ENCODE measurements around the gene PACSIN2. TPM values are rescaled to one million over a fixed set of nuclear protein-coding genes. Genes with fewer than 3 reads are reported as not detected.

The PACSIN2 gene
- total and polyA plus RNA-seq, 2 of the 13 experiments (the other 11 are each of a cell fraction or from before 2014, with no cell fraction given) = 54.1 to 68.8 TPM

DNA sequence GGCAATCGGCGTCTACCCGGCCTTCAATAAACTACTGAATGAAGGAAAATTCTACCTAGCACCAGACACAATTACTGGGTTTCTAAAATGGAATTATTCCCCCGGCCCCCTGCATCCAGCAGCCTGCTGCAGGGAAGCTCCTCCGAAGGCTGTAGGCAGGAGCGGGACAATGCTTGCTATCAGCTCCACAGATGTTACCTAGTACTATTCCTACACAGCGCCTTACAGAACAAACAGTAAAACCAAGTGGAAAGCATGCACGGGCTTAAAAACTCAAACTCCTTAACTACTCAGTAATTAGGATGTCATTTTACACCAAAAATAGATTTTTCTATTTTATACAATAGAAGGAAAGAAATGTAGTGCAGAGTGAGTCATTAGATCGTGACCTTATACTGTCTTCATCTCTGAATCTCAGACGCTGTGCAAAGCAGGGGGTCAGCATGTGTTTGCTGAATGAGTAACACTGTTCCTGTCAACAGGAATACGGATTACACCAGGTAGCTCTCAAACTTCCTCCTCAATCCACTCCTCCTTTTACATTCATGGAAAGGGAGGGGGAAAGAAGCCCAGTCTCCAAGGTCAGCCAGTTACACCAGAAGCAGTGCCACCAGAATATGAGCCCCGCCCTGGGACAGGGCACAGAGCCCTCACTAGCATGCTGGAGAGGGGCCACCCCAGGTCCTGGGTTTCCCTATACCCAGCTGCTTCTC is 74.9 kb downstream of the PACSIN2 start (continued):
- no peak for TF ChIP-seq RFX3 (CRISPR knock-in tag; IDR thresholded peaks at IDR 0.05)
- TF ChIP-seq, protein P1, sequence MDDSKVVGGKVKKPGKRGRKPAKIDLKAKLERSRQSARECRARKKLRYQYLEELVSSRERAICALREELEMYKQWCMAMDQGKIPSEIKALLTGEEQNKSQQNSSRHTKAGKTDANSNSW (CRISPR knock-in tag; IDR thresholded peaks at IDR 0.05; ENCODE audit: borderline replicate concordance) = no peak
- TF ChIP-seq, protein P2, sequence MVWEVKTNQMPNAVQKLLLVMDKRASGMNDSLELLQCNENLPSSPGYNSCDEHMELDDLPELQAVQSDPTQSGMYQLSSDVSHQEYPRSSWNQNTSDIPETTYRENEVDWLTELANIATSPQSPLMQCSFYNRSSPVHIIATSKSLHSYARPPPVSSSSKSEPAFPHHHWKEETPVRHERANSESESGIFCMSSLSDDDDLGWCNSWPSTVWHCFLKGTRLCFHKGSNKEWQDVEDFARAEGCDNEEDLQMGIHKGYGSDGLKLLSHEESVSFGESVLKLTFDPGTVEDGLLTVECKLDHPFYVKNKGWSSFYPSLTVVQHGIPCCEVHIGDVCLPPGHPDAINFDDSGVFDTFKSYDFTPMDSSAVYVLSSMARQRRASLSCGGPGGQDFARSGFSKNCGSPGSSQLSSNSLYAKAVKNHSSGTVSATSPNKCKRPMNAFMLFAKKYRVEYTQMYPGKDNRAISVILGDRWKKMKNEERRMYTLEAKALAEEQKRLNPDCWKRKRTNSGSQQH (CRISPR knock-in tag; IDR thresholded peaks at IDR 0.05; ENCODE audit: low read depth) = no peak
- TF ChIP-seq JDP2 (CRISPR knock-in tag; IDR thresholded peaks at IDR 0.05; ENCODE audit: borderline replicate concordance) = no peak
- TF ChIP-seq, protein P3, sequence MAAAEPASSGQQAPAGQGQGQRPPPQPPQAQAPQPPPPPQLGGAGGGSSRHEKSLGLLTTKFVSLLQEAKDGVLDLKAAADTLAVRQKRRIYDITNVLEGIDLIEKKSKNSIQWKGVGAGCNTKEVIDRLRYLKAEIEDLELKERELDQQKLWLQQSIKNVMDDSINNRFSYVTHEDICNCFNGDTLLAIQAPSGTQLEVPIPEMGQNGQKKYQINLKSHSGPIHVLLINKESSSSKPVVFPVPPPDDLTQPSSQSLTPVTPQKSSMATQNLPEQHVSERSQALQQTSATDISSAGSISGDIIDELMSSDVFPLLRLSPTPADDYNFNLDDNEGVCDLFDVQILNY (CRISPR knock-in tag; conservative IDR thresholded peaks at IDR 0.05) = no peak
- TF ChIP-seq SIX4 (CRISPR knock-in tag; IDR thresholded peaks at IDR 0.05) = peak; percentile 53; the same call in 1 of the 2 replicates
- TF ChIP-seq THAP11 (CRISPR knock-in tag; IDR thresholded peaks at IDR 0.05) = peak; percentile 70
- peak; percentile 69; the same call in 1 of the 3 replicates for TF ChIP-seq MXI1 (IDR thresholded peaks at IDR 0.05; ENCODE audit: borderline replicate concordance, low read depth, low read length)
- peak; percentile 24; the same call in 1 of the 2 replicates for TF ChIP-seq MIXL1 (CRISPR knock-in tag; IDR thresholded peaks at IDR 0.05)
- no peak for TF ChIP-seq SP140L (CRISPR knock-in tag; IDR thresholded peaks at IDR 0.05; ENCODE audit: borderline replicate concordance)
- TF ChIP-seq, protein P4, sequence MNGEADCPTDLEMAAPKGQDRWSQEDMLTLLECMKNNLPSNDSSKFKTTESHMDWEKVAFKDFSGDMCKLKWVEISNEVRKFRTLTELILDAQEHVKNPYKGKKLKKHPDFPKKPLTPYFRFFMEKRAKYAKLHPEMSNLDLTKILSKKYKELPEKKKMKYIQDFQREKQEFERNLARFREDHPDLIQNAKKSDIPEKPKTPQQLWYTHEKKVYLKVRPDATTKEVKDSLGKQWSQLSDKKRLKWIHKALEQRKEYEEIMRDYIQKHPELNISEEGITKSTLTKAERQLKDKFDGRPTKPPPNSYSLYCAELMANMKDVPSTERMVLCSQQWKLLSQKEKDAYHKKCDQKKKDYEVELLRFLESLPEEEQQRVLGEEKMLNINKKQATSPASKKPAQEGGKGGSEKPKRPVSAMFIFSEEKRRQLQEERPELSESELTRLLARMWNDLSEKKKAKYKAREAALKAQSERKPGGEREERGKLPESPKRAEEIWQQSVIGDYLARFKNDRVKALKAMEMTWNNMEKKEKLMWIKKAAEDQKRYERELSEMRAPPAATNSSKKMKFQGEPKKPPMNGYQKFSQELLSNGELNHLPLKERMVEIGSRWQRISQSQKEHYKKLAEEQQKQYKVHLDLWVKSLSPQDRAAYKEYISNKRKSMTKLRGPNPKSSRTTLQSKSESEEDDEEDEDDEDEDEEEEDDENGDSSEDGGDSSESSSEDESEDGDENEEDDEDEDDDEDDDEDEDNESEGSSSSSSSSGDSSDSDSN (CRISPR knock-in tag; IDR thresholded peaks at IDR 0.05) = no peak
- TF ChIP-seq, protein P5, sequence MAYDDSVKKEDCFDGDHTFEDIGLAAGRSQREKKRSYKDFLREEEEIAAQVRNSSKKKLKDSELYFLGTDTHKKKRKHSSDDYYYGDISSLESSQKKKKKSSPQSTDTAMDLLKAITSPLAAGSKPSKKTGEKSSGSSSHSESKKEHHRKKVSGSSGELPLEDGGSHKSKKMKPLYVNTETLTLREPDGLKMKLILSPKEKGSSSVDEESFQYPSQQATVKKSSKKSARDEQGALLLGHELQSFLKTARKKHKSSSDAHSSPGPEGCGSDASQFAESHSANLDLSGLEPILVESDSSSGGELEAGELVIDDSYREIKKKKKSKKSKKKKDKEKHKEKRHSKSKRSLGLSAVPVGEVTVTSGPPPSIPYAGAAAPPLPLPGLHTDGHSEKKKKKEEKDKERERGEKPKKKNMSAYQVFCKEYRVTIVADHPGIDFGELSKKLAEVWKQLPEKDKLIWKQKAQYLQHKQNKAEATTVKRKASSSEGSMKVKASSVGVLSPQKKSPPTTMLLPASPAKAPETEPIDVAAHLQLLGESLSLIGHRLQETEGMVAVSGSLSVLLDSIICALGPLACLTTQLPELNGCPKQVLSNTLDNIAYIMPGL (CRISPR knock-in tag; IDR thresholded peaks at IDR 0.05; ENCODE audit: borderline replicate concordance in 1 of 2, low read depth in 1 of 2) = 0 out of 4 replicates have a peak, but pooled peaks of 1 of the 2 experiments have one; percentile 26
- TF ChIP-seq ARNT (IDR thresholded peaks at IDR 0.05) = no peak
- TF ChIP-seq CC2D1A (CRISPR knock-in tag; IDR thresholded peaks at IDR 0.05) = no peak
- TF ChIP-seq ZNF350 (CRISPR knock-in tag; IDR thresholded peaks at IDR 0.05; ENCODE audit: borderline replicate concordance, low read depth) = 0 out of 2 replicates have a peak, but pooled peaks have one; percentile 41
- TF ChIP-seq SRSF4 (IDR thresholded peaks at IDR 0.05; ENCODE audit: low read depth, low read length, poor library complexity, severe bottlenecking) = no peak
- TF ChIP-seq RCOR2 (CRISPR knock-in tag; IDR thresholded peaks at IDR 0.05) = no peak
- TF ChIP-seq, protein P6, sequence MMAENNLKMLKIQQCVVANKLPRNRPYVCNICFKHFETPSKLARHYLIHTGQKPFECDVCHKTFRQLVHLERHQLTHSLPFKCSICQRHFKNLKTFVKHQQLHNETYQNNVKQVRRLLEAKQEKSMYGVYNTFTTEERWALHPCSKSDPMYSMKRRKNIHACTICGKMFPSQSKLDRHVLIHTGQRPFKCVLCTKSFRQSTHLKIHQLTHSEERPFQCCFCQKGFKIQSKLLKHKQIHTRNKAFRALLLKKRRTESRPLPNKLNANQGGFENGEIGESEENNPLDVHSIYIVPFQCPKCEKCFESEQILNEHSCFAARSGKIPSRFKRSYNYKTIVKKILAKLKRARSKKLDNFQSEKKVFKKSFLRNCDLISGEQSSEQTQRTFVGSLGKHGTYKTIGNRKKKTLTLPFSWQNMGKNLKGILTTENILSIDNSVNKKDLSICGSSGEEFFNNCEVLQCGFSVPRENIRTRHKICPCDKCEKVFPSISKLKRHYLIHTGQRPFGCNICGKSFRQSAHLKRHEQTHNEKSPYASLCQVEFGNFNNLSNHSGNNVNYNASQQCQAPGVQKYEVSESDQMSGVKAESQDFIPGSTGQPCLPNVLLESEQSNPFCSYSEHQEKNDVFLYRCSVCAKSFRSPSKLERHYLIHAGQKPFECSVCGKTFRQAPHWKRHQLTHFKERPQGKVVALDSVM (CRISPR knock-in tag; IDR thresholded peaks at IDR 0.05) = no peak
- TF ChIP-seq FOSL2 (CRISPR knock-in tag; IDR thresholded peaks at IDR 0.05) = peak; percentile 98
- no peak for TF ChIP-seq BORCS8-MEF2B (CRISPR knock-in tag; IDR thresholded peaks at IDR 0.05)
- TF ChIP-seq ZNF883 (CRISPR knock-in tag; IDR thresholded peaks at IDR 0.05; ENCODE audit: not compliant biosample characterization) = no peak
